Measurements from ENCODE around the gene TMEM150C.

TMEM150C gene

DNA sequence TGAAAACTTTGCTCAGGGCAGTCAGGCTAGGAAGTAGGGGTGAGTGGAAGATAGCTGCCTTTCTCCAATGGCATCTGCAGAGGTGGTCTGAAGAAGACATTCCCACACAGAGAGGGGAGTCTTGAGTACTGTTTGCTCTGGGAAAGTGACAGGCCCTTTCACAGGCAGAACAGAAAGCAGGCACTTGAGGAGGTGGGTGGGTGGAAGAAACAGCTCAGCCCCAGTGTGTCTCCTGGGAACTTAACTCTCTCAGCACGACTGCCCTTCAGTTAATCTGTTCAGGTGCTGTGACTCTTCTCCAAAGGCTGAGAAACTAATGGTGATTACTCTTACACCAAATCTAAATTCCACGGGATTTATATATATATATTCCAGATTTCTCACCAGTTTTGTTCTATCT lies 103.1 kb downstream of the TMEM150C start:
- Mint-ChIP-seq H3K4me1 (peaks cover 2% of the 10 kb centered on the region), H3K4me3 (no peak overlapping the region), H3K9me3 (no peaks in the 10 kb centered on the region), H3K27ac (no peak overlapping the region), H3K36me3 (peaks cover 53% of the 10 kb centered on the region), H3K27me3 (no peaks in the 10 kb centered on the region)
- DNase-seq, result no peak
- CTCF ChIA-PET, result interaction anchor here (1.4 kb wide), 1 partner anchor 17 kb away, joined by 3 read pairs; no protein-coding TSS in a partner anchor

DNA sequence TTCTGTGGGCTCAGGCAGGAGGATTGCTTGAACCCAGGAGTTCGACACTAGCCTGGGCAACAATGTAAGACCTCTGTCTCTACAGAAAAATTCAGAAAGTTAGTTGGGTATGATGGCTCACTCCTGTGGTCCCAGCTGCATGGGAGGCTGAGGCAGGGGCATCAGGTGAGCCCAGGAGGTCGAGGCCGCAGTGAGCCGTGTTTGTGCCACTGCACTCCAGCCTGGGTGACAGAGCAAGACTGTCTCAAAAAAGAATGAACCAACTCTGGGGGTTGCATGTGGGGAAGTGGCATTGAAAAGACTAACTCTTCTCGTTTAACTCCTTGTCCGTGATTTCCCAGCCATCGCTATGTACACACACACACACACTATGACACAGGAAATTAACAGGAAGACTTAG lies 104.5 kb downstream of the TMEM150C start:
- no peak for DNase-seq
- Mint-ChIP-seq H3K4me3 (no peak overlapping the region), H3K27ac (no peak overlapping the region), H3K4me1 (peaks cover 2% of the 10 kb centered on the region), H3K27me3 (no peaks in the 10 kb centered on the region), H3K9me3 (no peaks in the 10 kb centered on the region), H3K36me3 (peaks cover 52% of the 10 kb centered on the region)
- CTCF ChIA-PET, result interaction anchor here (1.3 kb wide), 1 partner anchor 13 kb away, joined by 3 read pairs; no protein-coding TSS in a partner anchor

DNA sequence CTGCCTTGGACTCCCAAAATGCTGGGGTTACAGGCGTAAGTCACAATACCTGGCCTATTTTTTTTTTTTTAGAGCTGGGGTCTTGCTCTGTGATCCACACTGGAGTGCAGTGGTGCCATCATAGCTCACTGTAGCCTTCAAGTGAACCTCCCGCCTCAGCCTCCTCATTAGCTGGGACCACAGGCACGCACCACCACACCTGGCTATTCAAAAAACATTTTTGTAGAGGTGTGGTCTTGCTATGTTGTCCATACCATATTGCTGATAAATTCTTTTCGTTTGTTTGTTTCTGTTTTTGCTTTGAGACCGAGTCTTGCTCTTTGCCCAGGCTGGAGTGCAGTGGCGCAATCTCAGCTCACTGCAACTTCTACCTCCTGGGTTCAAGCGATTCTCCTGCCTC lies 109.8 kb downstream of the TMEM150C start:
- CTCF ChIA-PET, result interaction anchor here (1.3 kb wide), 1 partner anchor 287 kb away, joined by 4 read pairs; no protein-coding TSS in a partner anchor
- H3K4me1 Mint-ChIP-seq, result peaks cover 6% of the 10 kb centered on the region
- H3K4me3 Mint-ChIP-seq, result no peak overlapping the region
- H3K27me3 Mint-ChIP-seq, result no peaks in the 10 kb centered on the region
- H3K27ac Mint-ChIP-seq, result no peak overlapping the region
- H3K36me3 Mint-ChIP-seq, result peaks cover 60% of the 10 kb centered on the region
- no peaks in the 10 kb centered on the region for H3K9me3 Mint-ChIP-seq
- no peak for DNase-seq

DNA sequence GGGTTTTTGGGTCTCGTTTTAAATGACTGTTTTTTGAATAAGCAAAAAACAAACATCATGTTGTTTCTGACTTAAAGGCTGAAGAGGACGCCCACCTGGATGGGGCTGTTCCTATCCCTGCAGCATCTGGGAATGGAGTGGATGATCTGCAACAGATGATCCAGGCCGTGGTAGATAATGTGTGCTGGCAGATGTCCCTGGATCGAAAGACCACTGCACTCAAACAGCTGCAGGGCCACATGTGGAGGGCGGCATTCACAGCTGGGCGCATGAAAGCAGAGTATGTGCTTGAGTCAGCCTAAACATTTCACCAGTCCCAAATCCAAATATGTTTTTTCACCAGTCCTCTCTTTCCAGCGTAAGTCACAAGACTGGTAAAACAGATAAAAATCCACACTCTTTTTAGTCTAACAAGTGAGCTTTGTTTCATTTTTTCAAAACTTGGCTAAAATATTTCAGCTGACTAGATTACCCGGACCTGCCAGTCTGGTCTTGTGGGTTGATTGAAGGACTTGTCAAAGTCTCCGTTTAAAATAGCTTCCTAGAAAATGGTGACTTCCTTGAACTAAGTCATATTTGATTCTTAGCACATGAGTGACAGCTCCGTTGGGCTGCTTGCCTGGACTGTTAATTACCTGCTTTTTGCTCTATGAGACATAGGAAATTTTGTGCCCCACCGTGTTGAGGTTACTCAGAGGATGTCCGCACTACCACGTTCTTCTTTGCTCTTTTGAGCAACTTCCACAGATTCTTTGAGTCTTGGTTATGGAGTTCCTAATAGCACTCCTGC lies 110.6 kb downstream of the TMEM150C start:
- Mint-ChIP-seq H3K4me3 (no peak overlapping the region), H3K36me3 (peaks cover 53% of the 10 kb centered on the region), H3K9me3 (no peaks in the 10 kb centered on the region), H3K27ac (no peak overlapping the region), H3K4me1 (peaks cover 6% of the 10 kb centered on the region), H3K27me3 (no peaks in the 10 kb centered on the region)
- no peak for DNase-seq
- CTCF ChIA-PET, result interaction anchor here (0.6 to 1.3 kb wide), 3 partner anchors 9 to 288 kb away, joined by 3 to 4 read pairs (median 4); no protein-coding TSS in a partner anchor

DNA sequence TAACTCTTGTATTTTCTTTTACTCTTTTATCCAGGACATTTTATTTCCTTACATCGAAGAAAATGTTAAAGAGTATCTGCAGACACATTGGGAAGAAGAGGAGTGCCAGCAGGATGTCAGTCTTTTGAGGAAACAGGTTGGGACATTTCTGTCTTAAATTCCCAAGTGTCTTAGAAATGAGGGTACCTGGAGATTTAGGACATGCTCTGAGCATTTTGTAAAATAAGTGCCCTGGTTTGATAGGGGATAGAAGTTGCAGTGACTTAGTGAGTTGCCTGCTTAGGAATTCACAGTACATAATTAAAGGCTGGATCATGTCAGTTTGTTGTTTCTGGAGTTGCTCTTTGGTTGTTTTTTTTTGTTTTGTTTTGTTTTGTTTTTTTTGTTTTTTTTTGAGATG lies 113.9 kb downstream of the TMEM150C start:
- CTCF ChIA-PET, result no interaction called here
- DNase-seq, result no peak
- H3K4me3 Mint-ChIP-seq, result no peak overlapping the region
- H3K9me3 Mint-ChIP-seq, result no peaks in the 10 kb centered on the region
- H3K27ac Mint-ChIP-seq, result no peak overlapping the region
- H3K36me3 Mint-ChIP-seq, result peaks cover 40% of the 10 kb centered on the region
- no peaks in the 10 kb centered on the region for H3K27me3 Mint-ChIP-seq
- peaks cover 6% of the 10 kb centered on the region for H3K4me1 Mint-ChIP-seq

DNA sequence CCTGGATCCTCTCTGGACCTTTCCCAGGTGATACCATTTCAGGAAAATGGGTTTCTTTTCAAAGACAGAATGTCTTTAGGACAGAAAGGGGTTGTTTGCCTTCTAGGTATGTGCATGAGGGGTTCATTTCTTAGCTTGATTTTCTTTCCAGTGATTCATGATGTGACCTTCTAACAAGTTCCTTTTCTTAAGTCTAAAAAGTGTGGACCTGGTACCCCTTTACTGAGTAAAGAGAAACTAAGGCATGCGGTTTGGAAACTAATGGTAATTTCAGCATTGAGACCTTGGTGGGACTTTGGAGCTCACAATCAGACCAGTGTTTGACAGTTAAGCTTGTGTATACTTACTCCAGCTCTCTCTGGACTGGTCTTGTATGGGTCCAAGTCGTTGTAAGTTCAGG lies 122.7 kb downstream of the TMEM150C start:
- CTCF ChIA-PET, result interaction anchor here (1.0 kb wide), 1 partner anchor 17 kb away, joined by 3 read pairs; no protein-coding TSS in a partner anchor
- Mint-ChIP-seq H3K27ac (no peak overlapping the region), H3K27me3 (no peaks in the 10 kb centered on the region), H3K4me3 (no peak overlapping the region), H3K4me1 (peaks cover 24% of the 10 kb centered on the region), H3K36me3 (peaks cover 29% of the 10 kb centered on the region), H3K9me3 (no peaks in the 10 kb centered on the region)
- no peak for DNase-seq

DNA sequence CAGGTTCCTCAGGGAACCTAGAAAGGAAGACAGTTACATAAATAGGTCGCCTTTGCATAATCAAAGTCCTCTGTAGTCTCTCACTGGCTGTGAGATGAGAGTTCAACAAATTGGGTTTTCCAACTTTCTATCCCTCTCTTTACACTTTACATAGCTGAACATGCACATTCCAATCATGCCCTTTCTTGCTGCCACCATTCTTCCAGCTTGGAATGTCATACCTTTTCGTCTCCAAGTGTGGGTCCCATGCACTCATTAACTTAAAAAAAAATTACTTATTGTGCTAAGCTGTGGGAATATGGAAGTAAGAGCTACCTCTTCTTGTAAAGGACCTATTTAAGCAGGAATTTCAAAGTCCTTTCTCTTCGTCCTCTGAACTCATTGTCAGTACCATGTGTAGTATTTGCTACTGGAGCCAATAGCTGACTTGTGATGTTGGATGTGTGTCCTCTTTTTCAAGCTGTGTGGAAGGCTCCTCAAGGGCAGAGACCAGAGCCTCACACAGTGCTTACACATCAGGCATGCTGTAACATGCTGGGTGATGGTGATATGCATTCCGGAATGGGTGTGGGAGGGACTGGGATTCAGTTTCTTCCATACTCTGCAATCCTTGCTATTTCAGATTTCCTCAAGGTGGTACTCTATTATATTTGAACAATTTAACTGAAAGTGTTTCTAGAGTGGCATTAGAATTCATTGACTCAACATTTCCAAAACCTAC lies 124.3 kb downstream of the TMEM150C start:
- no peak for DNase-seq
- Mint-ChIP-seq H3K27ac (no peak overlapping the region), H3K4me3 (no peak overlapping the region), H3K4me1 (peaks cover 39% of the 10 kb centered on the region), H3K9me3 (no peaks in the 10 kb centered on the region), H3K27me3 (no peaks in the 10 kb centered on the region), H3K36me3 (peaks cover 41% of the 10 kb centered on the region)
- CTCF ChIA-PET, result interaction anchor here (1.2 to 1.4 kb wide), 2 partner anchors 22 to 24 kb away, joined by 3 to 4 read pairs; no protein-coding TSS in a partner anchor

DNA sequence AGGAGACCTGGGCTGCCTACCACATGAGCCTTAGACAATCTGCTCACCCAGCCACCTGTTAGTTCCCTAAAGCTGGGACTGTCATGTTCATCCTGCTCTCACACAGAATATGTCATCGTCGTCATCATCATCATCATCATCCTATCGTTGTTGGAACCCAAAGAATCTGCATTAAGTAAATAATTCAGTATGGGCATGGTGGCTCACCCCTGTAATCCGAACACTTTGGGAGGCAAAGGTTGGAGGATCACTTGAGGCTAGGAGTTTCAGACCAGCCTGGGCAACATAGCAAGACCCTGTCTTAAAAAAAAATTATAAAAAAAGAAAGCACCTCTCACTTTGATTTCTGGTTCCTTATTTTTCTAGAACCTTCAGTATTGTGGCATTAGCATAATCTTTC lies 125.0 kb downstream of the TMEM150C start:
- Mint-ChIP-seq H3K9me3 (no peaks in the 10 kb centered on the region), H3K27me3 (no peaks in the 10 kb centered on the region), H3K27ac (no peak overlapping the region), H3K4me3 (no peak overlapping the region), H3K4me1 (peaks cover 43% of the 10 kb centered on the region), H3K36me3 (peaks cover 37% of the 10 kb centered on the region)
- DNase-seq, result no peak
- CTCF ChIA-PET, result interaction anchor here (1.2 to 1.4 kb wide), 2 partner anchors 23 to 25 kb away, joined by 3 to 4 read pairs; no protein-coding TSS in a partner anchor

DNA sequence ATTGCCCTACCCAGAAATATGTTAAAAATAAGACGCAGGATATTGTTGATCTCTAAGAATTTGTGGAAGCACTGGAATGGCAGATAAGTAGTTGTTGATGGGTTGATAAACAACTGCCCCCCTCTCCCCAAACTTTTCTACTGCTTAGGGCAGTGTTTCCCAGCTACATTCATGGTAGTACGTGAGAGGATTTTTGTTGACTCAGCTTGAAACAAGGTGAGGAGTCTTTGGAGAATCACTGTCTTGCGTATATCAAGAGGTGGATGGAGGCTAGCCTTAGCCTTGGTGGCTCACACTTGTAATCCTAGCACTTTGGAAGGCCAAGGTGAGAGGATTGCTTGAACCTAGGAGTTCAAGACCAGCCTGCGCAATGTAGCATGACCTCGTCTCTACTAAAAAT lies 125.7 kb downstream of the TMEM150C start:
- Mint-ChIP-seq H3K27ac (no peak overlapping the region), H3K4me3 (no peak overlapping the region), H3K27me3 (no peaks in the 10 kb centered on the region), H3K36me3 (peaks cover 36% of the 10 kb centered on the region), H3K9me3 (no peaks in the 10 kb centered on the region), H3K4me1 (peaks cover 47% of the 10 kb centered on the region)
- CTCF ChIA-PET, result interaction anchor here (1.0 to 1.1 kb wide), 2 partner anchors 24 to 39 kb away, joined by 4 read pairs; no protein-coding TSS in a partner anchor
- no peak for DNase-seq

DNA sequence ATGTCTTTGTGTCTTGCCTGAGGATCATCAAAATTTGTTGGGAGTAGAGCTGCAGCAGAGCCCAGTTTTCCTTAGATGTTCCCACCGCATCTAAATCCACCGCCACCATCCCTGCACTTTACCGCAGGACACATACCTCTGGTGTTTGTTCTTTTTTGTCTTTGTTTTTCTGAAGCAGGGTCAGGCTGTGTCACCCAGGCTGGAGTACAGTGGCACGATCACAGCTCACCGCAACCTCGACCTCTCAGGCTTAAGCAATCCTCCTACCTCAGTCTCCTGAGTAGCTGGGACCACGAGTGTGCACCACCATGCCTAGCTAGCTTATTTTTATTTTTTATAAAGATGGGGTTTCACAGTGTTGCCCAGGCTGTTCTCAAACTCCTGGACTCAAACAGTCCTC lies 126.8 kb downstream of the TMEM150C start:
- Mint-ChIP-seq H3K9me3 (no peaks in the 10 kb centered on the region), H3K27me3 (peaks cover 4% of the 10 kb centered on the region), H3K4me3 (no peak overlapping the region), H3K4me1 (peaks cover 44% of the 10 kb centered on the region), H3K27ac (no peak overlapping the region), H3K36me3 (peaks cover 34% of the 10 kb centered on the region)
- CTCF ChIA-PET, result interaction anchor here (1.1 kb wide), 1 partner anchor 25 kb away, joined by 4 read pairs; no protein-coding TSS in a partner anchor
- no peak for DNase-seq

DNA sequence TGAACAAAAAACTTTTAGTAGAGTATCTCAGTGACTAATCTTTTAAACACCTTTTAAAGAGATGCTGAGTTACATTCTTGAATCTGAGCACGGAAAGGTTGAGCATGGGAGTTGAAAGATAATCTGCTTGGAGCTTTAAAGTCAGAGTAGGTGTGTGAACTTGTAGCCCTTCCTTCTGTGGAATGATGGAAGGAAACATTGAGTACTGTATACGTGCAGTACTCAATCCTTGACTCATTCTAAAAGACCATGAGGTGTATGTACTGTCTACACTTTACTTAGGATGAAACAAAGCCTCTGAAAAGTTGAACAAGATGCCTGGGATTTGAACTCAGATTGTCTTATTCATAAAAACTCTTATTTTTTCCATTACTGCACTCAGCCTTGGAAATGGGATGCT lies 128.0 kb downstream of the TMEM150C start:
- Mint-ChIP-seq H3K4me3 (no peak overlapping the region), H3K9me3 (no peaks in the 10 kb centered on the region), H3K27me3 (peaks cover 8% of the 10 kb centered on the region), H3K4me1 (peaks cover 39% of the 10 kb centered on the region), H3K27ac (no peak overlapping the region), H3K36me3 (peaks cover 34% of the 10 kb centered on the region)
- DNase-seq, result no peak
- CTCF ChIA-PET, result no interaction called here
